T47D (cell line): ENCODE measurements around the gene PPM1H.
A peak's percentile ranks its signal among the peaks of the same experiment; 100 is the strongest.

Source experiments
- DNase-seq, 2 experiments: peaks; one replicate each; pipeline versions ENCODE4 v3.0.0 to v3.0.0-alpha.2; 2011 to 2012; ENCODE audit warnings: low read depth in 1 of 2, low spot score in 1 of 2
- JUND ChIP-seq: IDR thresholded peaks from 2 replicates; pipeline ENCODE4 v1.6.1; 2012; ENCODE audit warnings: low read depth
- in situ Hi-C: cut with HindIII; loops from 2 replicates; pipeline ENCODE4 v1.10.0; 2016; ENCODE audit warnings: low sequenced_read_pairs, low pct_unique_long_range_greater_than_20kb

PPM1H gene

GRCh38 chr12:62726471-62726980, 208.4 kb downstream of the PPM1H start:
- peak in 1 of 2 experiments; percentile 30 for DNase-seq
- TF ChIP-seq JUND = no peak
- in situ Hi-C loops = no loop called here

GRCh38 chr12:62725781-62726180, 209.2 kb downstream of the PPM1H start:
- in situ Hi-C loops = no loop called here
- DNase-seq = no peak
- TF ChIP-seq JUND = no peak

- in situ Hi-C loops = no loop called here
Observed at GRCh38 chr12:62724947-62725451, 210.0 kb downstream of the PPM1H start.

GRCh38 chr12:62724285-62724684, 210.7 kb downstream of the PPM1H start:
- DNase-seq = no peak
- TF ChIP-seq JUND = no peak
- in situ Hi-C loops = no loop called here

More at GRCh38 chr12:62724947-62725451, 210.0 kb downstream of the PPM1H start:
- peak; percentile 99 for TF ChIP-seq JUND
- DNase-seq = peak; percentile 50 to 97

GRCh38 chr12:62722971-62723680, 211.8 kb downstream of the PPM1H start:
- in situ Hi-C loops = no loop called here
- no peak for DNase-seq

GRCh38 chr12:62720661-62721330, 214.2 kb downstream of the PPM1H start:
- DNase-seq = no peak
- TF ChIP-seq JUND = no peak
- in situ Hi-C loops = no loop called here

More at GRCh38 chr12:62722971-62723680, 211.8 kb downstream of the PPM1H start:
- no peak for TF ChIP-seq JUND

- TF ChIP-seq JUND = no peak
- no peak for DNase-seq
- in situ Hi-C loops = no loop called here
Observed at GRCh38 chr12:62720025-62720424, 214.9 kb downstream of the PPM1H start.

- in situ Hi-C loops = no loop called here
- TF ChIP-seq JUND = no peak
- DNase-seq = no peak
Observed at GRCh38 chr12:62718762-62719426, 216.1 kb downstream of the PPM1H start.

GRCh38 chr12:62717643-62718042, 217.3 kb downstream of the PPM1H start:
- no peak for DNase-seq
- TF ChIP-seq JUND = no peak
- in situ Hi-C loops = no loop called here

GRCh38 chr12:62716866-62717525, 218.0 kb downstream of the PPM1H start:
- DNase-seq = peak in 1 of 2 experiments; percentile 69
- in situ Hi-C loops = no loop called here
- peak; percentile 56; the same call in 1 of the 2 replicates for TF ChIP-seq JUND

- DNase-seq = no peak
- TF ChIP-seq JUND = no peak
- in situ Hi-C loops = no loop called here
Observed at GRCh38 chr12:62716037-62716436, 218.9 kb downstream of the PPM1H start.
